HG02852 (cell line): ENCODE results near the gene MRPL3.

Source experiments
- ATAC-seq: cut with Tn5 transposase; IDR thresholded peaks from one replicate; pipeline ENCODE4 v1.9.1; 2021; ENCODE audit warnings: mild to moderate bottlenecking, moderate library complexity; ENCODE audit not compliant: unreplicated experiment

Gene MRPL3

GRCh38 chr3:131421301-131421700 lies 81.5 kb downstream of the MRPL3 start:
- no peak for ATAC-seq

- ATAC-seq = no peak
These were observed 85.0 kb downstream of the MRPL3 start for GRCh38 chr3:131417751-131418150.
